Hematopoietic multipotent progenitor cell treated with erythropoietin and hydrocortisone succinate and interleukin-3 and kit ligand, for 8 days (in vitro differentiated cells): ENCODE measurements around the gene SARS1.

Source experiments
- DNase-seq: peaks from one replicate; pipeline ENCODE4 v3.0.0-alpha.2; 2015

SARS1 gene

DNA sequence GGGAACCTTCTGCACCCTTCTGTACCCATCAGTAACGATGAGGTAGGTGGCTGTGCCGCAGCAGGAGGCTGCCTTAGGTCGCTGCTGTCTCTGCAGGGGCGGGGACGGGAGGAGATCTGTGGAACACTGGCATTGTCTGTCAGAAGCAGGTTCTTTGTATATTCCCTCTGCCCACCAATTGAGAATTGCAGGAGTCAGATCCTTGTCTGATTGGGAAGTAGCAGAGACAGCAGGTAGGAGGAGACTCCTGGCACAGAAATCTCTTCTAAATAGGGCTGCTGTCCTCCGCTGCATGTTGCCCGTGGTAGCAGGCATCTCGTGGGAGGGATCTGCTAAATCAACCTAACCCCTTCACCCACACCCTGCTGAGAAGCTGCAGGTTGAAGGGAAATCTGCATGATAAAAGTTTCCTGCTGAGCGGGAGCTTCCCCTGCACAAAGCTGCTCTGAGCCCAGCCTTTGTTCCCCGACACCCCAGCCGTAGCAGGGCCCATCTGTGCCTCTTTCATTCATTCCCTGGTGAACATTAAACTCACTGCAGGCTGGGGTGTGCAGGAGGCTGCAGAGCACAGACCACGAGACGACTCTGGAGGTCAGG lies 15.9 kb downstream of the SARS1 start:
- DNase-seq: no peak

DNA sequence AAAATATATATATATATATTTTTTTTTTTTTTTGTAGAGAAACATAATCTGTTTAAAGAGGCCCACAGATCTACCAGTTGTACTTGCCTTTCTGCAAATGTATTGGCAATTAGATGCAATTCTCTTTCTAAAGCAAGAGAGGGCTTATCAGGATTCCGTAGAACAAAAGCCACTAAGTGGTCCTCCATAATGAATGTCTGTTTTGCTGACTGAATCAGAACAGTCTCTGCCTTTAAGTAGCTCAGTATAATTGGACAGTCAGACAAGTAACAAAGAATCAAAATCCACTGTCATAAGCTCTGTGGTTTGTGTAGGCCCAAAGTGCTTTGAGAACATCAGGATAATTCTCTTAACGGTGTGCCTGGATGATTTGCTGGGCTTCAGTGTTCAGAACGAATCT lies 17.3 kb downstream of the SARS1 start:
- no peak for DNase-seq

- no peak for DNase-seq
Measured at GRCh38 chr1:109235137-109235536, 21.4 kb downstream of the SARS1 start.

DNA sequence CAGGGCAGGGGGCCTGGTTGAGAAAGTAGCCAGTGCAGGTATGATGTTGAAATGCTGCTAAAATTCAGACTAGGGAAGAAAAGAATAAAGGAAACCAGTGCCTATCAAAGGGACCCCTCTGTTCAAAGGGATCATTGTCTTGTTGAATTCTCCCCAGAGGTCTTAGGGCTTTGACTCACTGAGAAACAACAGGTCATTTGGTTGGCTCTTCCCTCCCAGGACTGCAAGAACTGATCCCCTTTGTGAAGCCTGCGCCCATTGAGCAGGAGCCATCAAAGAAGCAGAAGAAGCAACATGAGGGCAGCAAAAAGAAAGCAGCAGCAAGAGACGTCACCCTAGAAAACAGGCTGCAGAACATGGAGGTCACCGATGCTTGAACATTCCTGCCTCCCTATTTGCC lies 23.8 kb downstream of the SARS1 start:
- DNase-seq: no peak

GRCh38 chr1:109238382-109238781 lies 24.7 kb downstream of the SARS1 start:
- no peak for DNase-seq

DNA sequence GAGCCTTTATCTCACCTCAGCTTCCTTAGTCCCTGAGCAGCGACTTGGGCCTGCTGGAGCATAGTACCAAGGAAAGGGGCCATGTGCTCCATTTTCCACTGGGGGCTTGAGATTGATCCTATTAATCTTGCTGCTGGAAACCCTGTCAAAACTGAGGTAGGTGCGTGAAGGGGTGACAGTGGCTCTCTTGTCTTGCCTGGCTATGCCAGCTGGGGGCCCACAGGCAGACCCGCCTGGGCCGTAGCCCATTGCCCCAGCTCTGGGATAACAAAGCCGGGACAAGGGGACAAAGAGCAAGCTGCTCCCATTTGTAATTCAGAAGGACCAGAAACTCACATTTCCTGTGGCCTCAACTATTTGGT lies 25.3 kb downstream of the SARS1 start:
- no peak for DNase-seq

GRCh38 chr1:109239409-109240068 lies 25.8 kb downstream of the SARS1 start:
- DNase-seq: peak; percentile 49

GRCh38 chr1:109240158-109241152 lies 26.7 kb downstream of the SARS1 start:
- DNase-seq: peak; percentile 38

- DNase-seq: peak; percentile 54
Measured at GRCh38 chr1:109241344-109241743, 27.6 kb downstream of the SARS1 start.

DNA sequence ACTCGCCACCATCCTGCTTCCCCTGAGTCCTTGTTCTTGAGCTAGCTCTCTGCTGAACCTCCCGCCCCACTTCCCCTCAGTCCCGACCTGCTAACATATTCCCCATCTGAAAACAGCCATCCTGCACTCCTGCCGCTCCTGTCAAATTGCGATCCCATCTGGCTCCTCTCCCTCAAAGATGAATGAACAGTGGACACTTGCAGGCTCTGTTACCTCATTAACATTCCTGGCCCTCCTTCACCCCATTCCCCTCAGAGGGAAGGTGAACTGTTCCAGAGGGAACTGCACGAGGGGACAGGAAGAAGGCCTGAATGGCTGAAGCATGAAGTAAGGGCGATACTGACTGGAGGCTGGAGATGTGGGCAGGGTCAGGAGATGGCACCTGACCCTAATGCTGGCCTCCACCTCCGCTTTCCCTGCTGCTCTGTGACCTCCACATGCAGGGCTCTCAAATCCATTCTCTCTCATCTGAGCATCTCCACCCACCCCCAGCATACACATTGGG lies 28.2 kb downstream of the SARS1 start:
- DNase-seq: no peak

- DNase-seq: no peak
Measured at GRCh38 chr1:109242387-109242786, 28.7 kb downstream of the SARS1 start.

DNA sequence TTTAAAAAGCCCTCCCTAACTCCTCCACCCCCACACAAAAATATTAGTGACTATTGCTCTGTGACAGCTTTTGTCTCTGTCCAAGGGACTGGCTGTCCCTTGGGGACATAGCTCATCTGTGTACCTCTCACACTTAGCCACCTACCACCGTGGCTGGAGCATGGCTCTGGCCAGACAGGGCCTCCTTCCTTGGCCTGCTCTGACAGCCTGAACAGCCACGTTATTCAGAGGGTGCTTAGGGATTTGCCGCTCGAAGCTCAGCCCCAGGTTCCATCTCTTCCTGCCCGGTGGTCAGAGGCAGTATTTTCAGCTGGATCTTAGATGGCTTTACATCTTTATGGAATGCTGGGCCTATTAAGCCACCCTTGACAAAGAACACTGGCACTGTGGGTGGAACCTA lies 29.5 kb downstream of the SARS1 start:
- DNase-seq: no peak

- no peak for DNase-seq
Measured at GRCh38 chr1:109243860-109244552, 30.3 kb downstream of the SARS1 start.

GRCh38 chr1:109246141-109246551 lies 32.4 kb downstream of the SARS1 start:
- no peak for DNase-seq

GRCh38 chr1:109247401-109248365 lies 34.0 kb downstream of the SARS1 start:
- DNase-seq: no peak

DNA sequence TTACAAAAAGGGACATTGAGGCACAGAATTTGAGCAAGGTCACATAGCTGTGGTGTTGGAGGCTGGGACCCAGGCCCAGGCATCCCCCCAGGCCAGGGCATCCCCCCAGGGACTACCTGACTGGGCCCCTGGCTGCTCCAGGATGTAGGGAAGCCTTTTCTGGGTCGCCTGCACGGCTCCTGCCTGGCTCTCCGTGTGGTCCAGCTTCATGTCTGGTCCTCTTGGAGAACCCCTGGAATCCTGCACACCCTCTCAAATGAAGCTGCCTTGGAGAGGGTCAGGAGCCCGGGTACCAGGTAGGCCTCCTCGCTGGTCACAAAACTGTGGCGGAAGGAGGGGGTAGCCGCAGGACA lies 34.7 kb downstream of the SARS1 start:
- no peak for DNase-seq

DNA sequence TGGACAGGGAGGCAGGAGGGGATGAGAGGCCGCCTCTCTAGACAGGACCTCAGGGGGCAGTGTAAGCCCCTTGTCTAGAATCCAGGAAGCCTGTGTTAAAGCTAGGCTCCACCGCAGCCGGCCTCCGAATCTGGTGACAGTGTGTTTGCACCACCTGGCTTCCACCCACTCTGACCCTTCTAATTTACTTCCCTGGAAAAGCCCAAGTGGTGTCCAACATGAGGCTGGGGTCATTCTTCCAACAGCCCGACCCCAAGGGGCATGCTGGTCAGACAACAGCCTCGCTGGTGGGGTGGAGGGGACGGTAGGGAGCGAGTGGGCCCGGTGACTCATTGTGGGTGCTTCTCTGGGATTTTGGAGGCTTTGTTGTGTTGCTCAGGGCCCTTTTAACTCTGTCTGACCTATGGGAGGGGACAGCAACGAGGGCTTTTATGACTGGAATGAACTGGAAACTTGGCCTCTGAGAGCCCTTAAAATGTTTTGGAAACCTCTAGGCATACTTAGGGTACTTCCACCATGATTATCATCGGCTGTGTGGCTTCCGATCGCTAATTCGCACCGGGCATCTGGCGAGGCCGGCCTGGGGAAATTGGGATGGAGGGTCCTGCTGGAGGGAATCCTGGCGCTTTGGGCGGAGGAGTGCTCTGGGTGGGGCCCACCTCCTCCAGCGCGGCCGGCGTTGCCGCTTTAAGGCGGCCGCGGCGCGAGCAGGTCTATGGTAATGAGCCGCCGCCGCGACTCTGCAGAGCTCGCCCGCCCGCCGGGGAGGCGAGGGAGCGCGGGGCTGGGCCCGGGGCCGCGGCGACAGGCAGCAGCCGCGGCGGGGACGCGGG lies 35.3 kb downstream of the SARS1 start, which contains the start of gene CELSR2:
TSS of gene CELSR2 (plus strand) at position 743 of the 833 bp plus-strand sequence. CDS start 541 bp downstream, outside the sequence.
- peak; percentile 70 for DNase-seq

GRCh38 chr1:109249654-109250401 lies 36.1 kb downstream of the SARS1 start:
- DNase-seq: no peak

DNA sequence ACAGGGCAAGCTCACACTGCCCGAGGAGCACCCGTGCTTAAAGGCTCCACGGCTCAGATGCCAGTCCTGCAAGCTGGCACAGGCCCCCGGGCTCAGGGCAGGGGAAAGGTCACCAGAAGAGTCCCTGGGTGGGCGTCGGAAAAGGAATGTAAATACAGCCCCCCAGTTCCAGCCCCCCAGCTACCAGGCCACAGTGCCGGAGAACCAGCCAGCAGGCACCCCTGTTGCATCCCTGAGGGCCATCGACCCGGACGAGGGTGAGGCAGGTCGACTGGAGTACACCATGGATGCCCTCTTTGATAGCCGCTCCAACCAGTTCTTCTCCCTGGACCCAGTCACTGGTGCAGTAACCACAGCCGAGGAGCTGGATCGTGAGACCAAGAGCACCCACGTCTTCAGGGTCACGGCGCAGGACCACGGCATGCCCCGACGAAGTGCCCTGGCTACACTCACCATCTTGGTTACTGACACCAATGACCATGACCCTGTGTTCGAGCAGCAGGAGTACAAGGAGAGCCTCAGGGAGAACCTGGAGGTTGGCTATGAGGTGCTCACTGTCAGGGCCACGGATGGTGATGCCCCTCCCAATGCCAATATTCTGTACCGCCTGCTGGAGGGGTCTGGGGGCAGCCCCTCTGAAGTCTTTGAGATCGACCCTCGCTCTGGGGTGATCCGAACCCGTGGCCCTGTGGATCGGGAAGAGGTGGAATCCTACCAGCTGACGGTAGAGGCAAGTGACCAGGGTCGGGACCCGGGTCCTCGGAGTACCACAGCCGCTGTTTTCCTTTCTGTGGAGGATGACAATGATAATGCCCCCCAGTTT lies 36.9 kb downstream of the SARS1 start:
- no peak for DNase-seq
